OCI-LY1 (cell line): Measurements from ENCODE around the gene DIABLO.

ENCODE experiments used
- H2AFZ ChIP-seq: fragments of 200-600 bp; sonication (generic), shearing (Covaris generic); 2 replicates; pipeline ENCODE4 v1.6.0; 2014; ENCODE audit warnings: antibody characterized with exemption, mild to moderate bottlenecking, low read length
- H3F3A ChIP-seq: fragments of 200-600 bp; sonication (generic), shearing (Covaris generic); 2 replicates; pipeline ENCODE4 v1.6.0; 2014; ENCODE audit warnings: mild to moderate bottlenecking, antibody characterized with exemption, low read length, moderate library complexity; ENCODE audit not compliant: insufficient read depth
- H3K27ac ChIP-seq: fragments of 200-600 bp; sonication (generic); 2 replicates; pipeline ENCODE4 v1.5.1; 2014; ENCODE audit warnings: low read length, mixed run types, mild to moderate bottlenecking, low read depth; ENCODE audit not compliant: poor library complexity, severe bottlenecking
- H3K27me3 ChIP-seq: fragments of 200-600 bp; sonication (generic); 2 replicates; pipeline ENCODE4 v1.6.0; 2014; ENCODE audit warnings: antibody characterized with exemption, mild to moderate bottlenecking, low read length, moderate library complexity; ENCODE audit not compliant: insufficient read depth
- H3K36me3 ChIP-seq: fragments of 200-600 bp; sonication (generic); 2 replicates; pipeline ENCODE4 v1.6.1; 2014; ENCODE audit warnings: mild to moderate bottlenecking, antibody characterized with exemption, low read length, moderate library complexity, mixed read lengths; ENCODE audit not compliant: insufficient read depth
- H3K4me1 ChIP-seq: fragments of 200-600 bp; sonication (generic); 2 replicates; pipeline ENCODE4 v1.5.1; 2014; ENCODE audit warnings: mild to moderate bottlenecking, low read length, moderate library complexity; ENCODE audit not compliant: insufficient read depth, severe bottlenecking
- H3K4me2 ChIP-seq: fragments of 200-600 bp; sonication (generic), shearing (Covaris generic); 2 replicates; pipeline ENCODE4 v1.6.1; 2014; ENCODE audit warnings: low read length
- H3K4me3 ChIP-seq: fragments of 200-600 bp; sonication (generic); 2 replicates; pipeline ENCODE4 v1.5.1; 2014; ENCODE audit warnings: low read length, low read depth, mild to moderate bottlenecking, mixed read lengths; ENCODE audit not compliant: poor library complexity, severe bottlenecking
- H3K79me2 ChIP-seq: fragments of 200-600 bp; shearing (Covaris generic); 2 replicates; pipeline ENCODE4 v1.6.1; 2016; ENCODE audit warnings: mixed run types, low read length, mixed read lengths; ENCODE audit not compliant: insufficient read depth
- H3K9ac ChIP-seq: fragments of 200-600 bp; sonication (generic), shearing (Covaris generic); 2 replicates; pipeline ENCODE4 v1.6.1; 2014; ENCODE audit warnings: mild to moderate bottlenecking, low read length, mixed read lengths
- H3K9me2 ChIP-seq: fragments of 200-600 bp; sonication (generic), shearing (Covaris generic); 2 replicates; pipeline ENCODE4 v1.6.1; 2014; ENCODE audit warnings: low read depth, mild to moderate bottlenecking, low read length, mixed read lengths
- H3K9me3 ChIP-seq: fragments of 200-600 bp; shearing (Covaris generic); 2 replicates; pipeline ENCODE4 v1.6.1; 2014; ENCODE audit warnings: low read length, mixed read lengths
- H4K20me1 ChIP-seq: fragments of 200-600 bp; sonication (generic), shearing (Covaris generic); 2 replicates; pipeline ENCODE4 v1.6.0; 2016; ENCODE audit warnings: mild to moderate bottlenecking, low read length; ENCODE audit not compliant: insufficient read depth
- EZH2 ChIP-seq: fragments of 200-600 bp; sonication (generic), shearing (Covaris generic); IDR thresholded peaks from 2 replicates; pipeline ENCODE4 v1.8.0; 2017; ENCODE audit warnings: borderline replicate concordance, mixed run types, mild to moderate bottlenecking, antibody characterized with exemption, low read length, moderate library complexity, mixed read lengths
- TF ChIP-seq, protein P1 (sequence below): fragments of 200-600 bp; sonication (generic), shearing (Covaris generic); IDR thresholded peaks from 2 replicates; pipeline ENCODE4 v1.5.1; 2017; ENCODE audit warnings: mild to moderate bottlenecking, antibody characterized with exemption, low read length, moderate library complexity, mixed read lengths

The DIABLO gene

DNA sequence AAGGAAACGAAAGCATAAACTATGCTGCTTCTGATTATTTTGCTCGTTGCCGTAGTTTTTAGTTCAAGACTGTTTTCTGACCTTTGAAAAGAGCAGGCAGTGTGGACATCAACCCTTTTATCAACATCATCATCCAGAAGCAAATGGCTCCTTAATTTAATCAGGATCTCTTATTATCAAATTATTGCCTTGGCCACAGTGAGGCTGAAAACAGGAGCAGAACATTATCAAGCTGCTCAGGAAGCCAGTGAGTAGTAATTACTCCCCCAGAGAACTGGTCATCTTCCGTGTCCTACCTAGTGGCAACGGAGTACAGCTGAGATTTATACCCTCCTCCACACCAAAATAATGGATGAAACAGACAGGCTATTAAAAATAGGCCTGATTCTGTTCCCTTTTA is 2.2 kb upstream of the DIABLO start:
- no peak overlapping the region for H3K4me3 ChIP-seq
- no peaks in the 10 kb centered on the region for H3K9me3 ChIP-seq
- H3K4me2 ChIP-seq = no peak overlapping the region
- no peaks in the 10 kb centered on the region for H3K9me2 ChIP-seq
- no peak overlapping the region for H3K27ac ChIP-seq
- H3F3A ChIP-seq = no peaks in the 10 kb centered on the region
- no peaks in the 10 kb centered on the region for H4K20me1 ChIP-seq
- H3K27me3 ChIP-seq = no peaks in the 10 kb centered on the region
- peaks cover 16% of the 10 kb centered on the region; the same call in 1 of the 2 replicates for H3K79me2 ChIP-seq
- H2AFZ ChIP-seq = no peak overlapping the region
- H3K9ac ChIP-seq = no peak overlapping the region
- peaks cover 26% of the 10 kb centered on the region for H3K4me1 ChIP-seq
- no peak for TF ChIP-seq EZH2
- peaks cover 37% of the 10 kb centered on the region for H3K36me3 ChIP-seq

DNA sequence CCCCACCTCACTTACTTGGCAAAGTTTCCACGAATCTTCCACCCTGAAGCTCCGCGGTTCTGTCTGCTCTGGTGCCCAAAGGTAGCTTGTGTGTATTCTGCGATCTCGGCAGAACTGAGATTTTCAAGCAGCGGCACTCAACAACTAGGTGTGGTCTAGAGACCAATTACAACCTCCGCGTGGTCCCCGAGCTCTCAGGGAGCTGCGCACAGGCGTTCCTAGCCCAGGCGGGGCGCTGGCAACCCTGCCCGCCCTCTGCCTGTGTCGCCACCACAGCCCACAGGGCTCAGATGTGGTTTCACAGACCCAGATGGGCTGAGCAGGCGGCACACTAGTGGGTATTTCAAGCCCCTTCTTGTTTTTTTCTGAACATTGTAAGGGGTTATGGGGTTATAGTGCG is 1.5 kb upstream of the DIABLO start:
- H3K9me2 ChIP-seq = no peaks in the 10 kb centered on the region
- H3F3A ChIP-seq = no peaks in the 10 kb centered on the region
- no peak overlapping the region; the same call in 1 of the 2 replicates for H3K4me2 ChIP-seq
- H3K4me1 ChIP-seq = peaks cover 26% of the 10 kb centered on the region
- H4K20me1 ChIP-seq = no peaks in the 10 kb centered on the region
- peaks cover 16% of the 10 kb centered on the region; the same call in 1 of the 2 replicates for H3K79me2 ChIP-seq
- H3K27ac ChIP-seq = no peak overlapping the region
- H3K9ac ChIP-seq = no peak overlapping the region
- H3K9me3 ChIP-seq = no peaks in the 10 kb centered on the region
- H3K4me3 ChIP-seq = no peak overlapping the region
- no peak for TF ChIP-seq EZH2
- TF ChIP-seq, protein P1, sequence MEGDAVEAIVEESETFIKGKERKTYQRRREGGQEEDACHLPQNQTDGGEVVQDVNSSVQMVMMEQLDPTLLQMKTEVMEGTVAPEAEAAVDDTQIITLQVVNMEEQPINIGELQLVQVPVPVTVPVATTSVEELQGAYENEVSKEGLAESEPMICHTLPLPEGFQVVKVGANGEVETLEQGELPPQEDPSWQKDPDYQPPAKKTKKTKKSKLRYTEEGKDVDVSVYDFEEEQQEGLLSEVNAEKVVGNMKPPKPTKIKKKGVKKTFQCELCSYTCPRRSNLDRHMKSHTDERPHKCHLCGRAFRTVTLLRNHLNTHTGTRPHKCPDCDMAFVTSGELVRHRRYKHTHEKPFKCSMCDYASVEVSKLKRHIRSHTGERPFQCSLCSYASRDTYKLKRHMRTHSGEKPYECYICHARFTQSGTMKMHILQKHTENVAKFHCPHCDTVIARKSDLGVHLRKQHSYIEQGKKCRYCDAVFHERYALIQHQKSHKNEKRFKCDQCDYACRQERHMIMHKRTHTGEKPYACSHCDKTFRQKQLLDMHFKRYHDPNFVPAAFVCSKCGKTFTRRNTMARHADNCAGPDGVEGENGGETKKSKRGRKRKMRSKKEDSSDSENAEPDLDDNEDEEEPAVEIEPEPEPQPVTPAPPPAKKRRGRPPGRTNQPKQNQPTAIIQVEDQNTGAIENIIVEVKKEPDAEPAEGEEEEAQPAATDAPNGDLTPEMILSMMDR = no peak
- no peaks in the 10 kb centered on the region for H3K27me3 ChIP-seq
- no peak overlapping the region for H2AFZ ChIP-seq
- peaks cover 40% of the 10 kb centered on the region for H3K36me3 ChIP-seq

DNA sequence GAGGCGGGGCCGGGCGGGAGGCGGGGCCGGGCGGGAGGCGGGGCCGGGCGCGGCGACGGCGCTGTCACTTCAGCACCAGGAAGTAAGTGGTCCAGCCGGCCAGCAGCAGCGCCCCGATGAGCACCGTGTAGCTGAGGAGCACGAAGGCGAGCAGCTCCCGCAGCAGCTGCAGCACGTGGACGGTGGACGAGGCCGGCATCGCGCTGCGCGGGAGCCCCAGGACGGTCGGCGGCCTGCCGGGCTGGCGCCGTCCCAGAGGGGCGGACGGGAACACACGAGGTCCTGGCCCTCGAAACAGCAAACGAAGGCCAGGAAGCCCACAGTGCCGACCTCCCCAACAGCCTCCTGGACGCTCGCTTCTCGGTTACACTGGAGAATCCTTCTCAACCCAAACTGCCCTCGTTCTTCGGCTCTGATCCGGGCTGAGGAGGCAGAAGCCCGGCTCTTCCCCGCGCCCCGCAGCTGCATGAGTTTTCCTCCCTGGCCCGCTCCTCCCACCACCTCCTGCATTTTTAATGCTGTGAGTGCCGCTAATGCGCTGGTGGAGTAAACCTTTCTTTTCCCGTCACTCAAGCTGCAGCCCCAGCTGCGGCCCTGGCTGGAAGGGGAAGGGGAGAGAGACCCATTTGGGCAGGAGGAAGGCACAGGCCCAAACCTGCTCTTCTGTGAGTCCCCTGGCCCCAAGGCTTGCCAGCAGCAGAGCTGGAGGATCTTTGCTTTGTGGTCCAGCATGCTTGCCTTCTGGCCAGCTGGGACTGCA is 694 bp upstream of the DIABLO start:
- Histone ChIP-seq H3K36me3 (peaks cover 40% of the 10 kb centered on the region), H4K20me1 (no peaks in the 10 kb centered on the region), H3K79me2 (peaks cover 16% of the 10 kb centered on the region; the same call in 1 of the 2 replicates), H3K9ac (peak overlapping the region; percentile 55), H3K4me1 (peaks cover 26% of the 10 kb centered on the region), H2AFZ (no peak overlapping the region), H3K4me2 (peak overlapping the region; percentile 90), H3F3A (no peaks in the 10 kb centered on the region), H3K4me3 (peak overlapping the region; percentile 67), H3K9me2 (no peaks in the 10 kb centered on the region), H3K27me3 (no peaks in the 10 kb centered on the region), H3K9me3 (no peaks in the 10 kb centered on the region), H3K27ac (no peak overlapping the region)
- no peak for TF ChIP-seq EZH2
- TF ChIP-seq, protein P1 = no peak

DNA sequence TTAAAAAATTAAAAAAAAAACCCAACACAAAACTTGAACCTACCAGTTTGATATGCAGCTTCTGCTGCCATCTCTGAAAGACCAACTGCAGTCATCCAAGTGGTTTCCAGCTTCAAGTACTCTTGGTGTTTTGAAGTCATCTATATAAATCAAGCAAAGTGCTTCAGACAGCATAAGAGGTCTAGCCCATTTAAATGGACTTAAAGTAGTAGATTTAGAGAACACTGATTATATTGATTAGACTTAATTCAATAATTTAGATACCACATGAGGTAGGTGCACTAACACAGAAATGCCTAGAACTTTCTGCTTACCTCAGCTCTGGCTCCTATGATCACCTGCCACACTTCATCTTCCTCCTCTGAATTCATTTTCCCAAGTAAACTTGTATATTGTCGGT is 9.4 kb downstream of the DIABLO start:
- TF ChIP-seq, protein P1 = no peak
- TF ChIP-seq EZH2 = no peak
- peaks cover 7% of the 10 kb centered on the region; the same call in 1 of the 2 replicates for H3K79me2 ChIP-seq
- H3K9me2 ChIP-seq = no peaks in the 10 kb centered on the region
- no peaks in the 10 kb centered on the region for H3F3A ChIP-seq
- H3K27ac ChIP-seq = no peak overlapping the region
- peaks cover 92% of the 10 kb centered on the region for H3K36me3 ChIP-seq
- no peaks in the 10 kb centered on the region for H3K9me3 ChIP-seq
- no peaks in the 10 kb centered on the region for H3K27me3 ChIP-seq
- no peak overlapping the region for H2AFZ ChIP-seq
- H3K4me3 ChIP-seq = no peak overlapping the region
- H3K4me2 ChIP-seq = no peak overlapping the region
- H3K9ac ChIP-seq = no peak overlapping the region
- no peaks in the 10 kb centered on the region for H4K20me1 ChIP-seq
- H3K4me1 ChIP-seq = no peaks in the 10 kb centered on the region
